Amniotic stem cell (primary cell): ENCODE measurements around the gene NUDT16L1.

Source experiments
- DNase-seq: peaks from one replicate; lab custom pipeline; 2025; lab: John Stamatoyannopoulos, UW

NUDT16L1 gene

DNA sequence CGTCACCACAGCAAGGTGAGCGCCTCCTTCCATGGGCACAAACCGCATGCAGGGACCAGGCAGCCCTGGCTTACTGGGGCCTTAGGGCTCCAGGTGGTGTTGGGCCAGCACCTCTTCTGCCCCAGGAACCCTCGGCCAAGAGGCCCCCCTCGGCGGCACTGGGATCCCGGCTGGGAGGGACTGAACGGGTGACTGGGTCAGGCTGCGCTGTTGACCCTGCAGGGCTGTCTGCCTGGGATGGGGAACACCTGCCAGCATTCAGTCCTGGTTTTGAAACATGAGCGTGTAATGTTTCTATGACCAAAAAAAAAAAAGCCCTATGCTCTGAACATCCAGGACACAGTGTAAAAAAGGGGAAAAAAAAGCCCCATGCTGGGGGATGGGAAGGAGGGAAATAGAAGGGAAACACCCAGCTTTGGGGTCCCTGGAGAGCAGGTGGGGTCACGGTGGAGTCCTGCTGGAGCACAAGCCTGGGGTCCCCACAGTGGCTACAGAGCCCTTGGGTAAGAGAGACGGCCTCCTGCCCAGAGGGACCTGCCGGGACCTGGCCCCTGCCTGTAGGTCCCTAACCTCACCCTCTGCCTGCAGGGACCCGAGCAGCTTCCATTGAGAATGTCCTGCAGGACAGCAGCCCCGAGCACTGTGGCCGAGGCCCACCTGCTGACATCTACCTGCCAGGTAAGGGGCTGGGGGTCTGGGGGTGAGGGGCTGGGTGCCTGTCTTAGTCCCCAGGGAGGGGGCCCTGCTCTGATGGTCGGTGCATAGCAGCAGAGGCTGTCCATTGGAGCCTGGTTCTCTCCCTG, 9.9 kb upstream of the NUDT16L1 start:
- no peak for DNase-seq

GRCh38 chr16:4684058-4684715, 9.2 kb upstream of the NUDT16L1 start:
- DNase-seq = no peak

- no peak for DNase-seq
These were observed 8.6 kb upstream of the NUDT16L1 start for GRCh38 chr16:4684763-4685162.

DNA sequence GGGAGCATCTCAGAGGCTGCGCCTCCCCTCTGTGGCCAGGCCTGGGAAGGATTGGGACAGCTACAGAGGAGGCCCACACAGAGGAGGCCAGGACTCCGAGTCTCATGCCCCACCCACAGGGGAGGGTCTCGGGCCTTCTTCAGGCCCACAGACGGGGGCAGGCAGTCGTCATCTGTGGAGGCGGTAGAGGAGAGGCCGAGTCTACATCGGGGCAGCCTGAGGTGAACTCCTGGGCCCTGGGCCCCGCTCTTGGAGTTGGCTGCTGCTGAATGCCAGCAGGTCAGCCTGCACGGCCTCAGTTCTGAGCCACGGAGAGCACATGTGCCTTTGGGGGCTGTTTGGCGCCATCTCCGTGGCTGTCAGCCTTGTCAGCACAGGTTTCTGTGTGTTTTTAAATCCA, 8.1 kb upstream of the NUDT16L1 start:
- DNase-seq = no peak

- no peak for DNase-seq
These were observed 7.4 kb upstream of the NUDT16L1 start for GRCh38 chr16:4685776-4686496.

DNA sequence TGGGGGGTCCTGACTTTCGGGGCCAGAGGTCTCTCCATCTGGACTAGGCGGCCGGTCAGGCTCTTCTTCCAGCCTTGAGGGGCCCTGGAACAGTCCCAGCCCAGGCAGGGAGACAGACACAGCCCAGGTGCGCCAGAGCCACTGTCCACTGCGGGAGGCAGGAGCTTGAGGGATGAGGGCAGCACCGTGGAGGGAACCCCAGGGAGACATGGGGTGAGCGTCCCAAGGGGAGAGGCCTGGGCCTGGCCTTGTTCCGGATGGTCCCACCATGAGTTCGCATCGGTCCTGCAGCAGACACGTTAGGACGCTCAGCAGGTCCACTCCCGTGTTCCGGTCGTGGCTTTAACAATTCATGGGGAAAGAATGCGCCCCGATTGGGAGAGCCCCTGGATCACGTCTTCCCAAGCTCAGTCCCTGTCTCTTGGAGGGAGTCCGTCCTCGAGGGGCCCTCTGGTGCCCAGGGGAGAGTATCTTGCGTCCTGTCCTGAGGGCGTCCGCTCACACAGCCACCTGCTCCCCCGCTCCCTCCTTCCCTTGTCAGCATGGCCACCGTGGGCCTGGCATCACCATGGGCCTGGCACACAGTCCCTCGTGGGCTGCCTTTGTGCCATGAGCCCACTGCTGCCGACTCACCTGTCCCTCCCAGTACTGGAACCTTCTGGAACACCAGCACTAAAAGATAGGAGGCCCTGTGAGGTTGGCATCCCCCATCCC, 6.7 kb upstream of the NUDT16L1 start:
- no peak for DNase-seq

DNA sequence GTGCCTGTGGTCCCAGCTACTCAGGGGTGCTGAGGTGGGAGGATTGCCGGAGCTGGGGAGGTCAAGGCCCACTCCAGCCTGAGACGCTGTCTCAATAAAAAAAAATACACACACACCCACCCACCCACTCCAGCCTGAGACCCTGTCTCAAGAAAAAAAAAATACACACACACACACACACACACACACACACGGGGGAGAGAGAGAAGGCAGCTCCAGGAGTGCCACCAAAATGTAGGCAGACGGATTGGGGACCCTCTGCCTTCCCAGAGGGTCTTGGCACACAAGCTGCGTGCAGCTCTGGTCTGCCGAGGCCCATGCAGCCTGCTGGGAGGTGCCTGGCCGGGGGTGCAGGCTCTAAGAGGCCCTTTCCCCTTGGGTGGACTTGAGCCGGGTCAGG, 5.9 kb upstream of the NUDT16L1 start:
- no peak for DNase-seq

GRCh38 chr16:4687946-4688673, 5.3 kb upstream of the NUDT16L1 start:
- DNase-seq = no peak

DNA sequence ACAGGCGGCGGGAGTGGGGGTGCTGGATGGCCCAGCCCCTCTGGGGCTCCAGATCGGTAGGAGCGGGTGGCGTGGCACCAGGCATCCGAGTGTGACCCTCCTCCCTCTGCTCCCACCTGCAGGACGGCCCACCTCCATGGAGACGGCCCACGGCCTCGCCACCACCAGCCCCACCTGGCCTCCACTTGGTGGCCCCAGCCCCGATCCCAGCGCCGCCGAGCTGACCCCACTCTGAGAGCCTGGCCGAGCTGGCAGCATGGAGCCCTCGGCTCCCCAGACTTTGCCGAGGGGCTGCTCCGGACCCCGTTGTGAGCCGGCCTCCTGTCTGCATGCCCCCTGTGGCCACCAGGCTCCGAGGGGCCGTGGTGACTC, 4.7 kb upstream of the NUDT16L1 start:
- DNase-seq = no peak

DNA sequence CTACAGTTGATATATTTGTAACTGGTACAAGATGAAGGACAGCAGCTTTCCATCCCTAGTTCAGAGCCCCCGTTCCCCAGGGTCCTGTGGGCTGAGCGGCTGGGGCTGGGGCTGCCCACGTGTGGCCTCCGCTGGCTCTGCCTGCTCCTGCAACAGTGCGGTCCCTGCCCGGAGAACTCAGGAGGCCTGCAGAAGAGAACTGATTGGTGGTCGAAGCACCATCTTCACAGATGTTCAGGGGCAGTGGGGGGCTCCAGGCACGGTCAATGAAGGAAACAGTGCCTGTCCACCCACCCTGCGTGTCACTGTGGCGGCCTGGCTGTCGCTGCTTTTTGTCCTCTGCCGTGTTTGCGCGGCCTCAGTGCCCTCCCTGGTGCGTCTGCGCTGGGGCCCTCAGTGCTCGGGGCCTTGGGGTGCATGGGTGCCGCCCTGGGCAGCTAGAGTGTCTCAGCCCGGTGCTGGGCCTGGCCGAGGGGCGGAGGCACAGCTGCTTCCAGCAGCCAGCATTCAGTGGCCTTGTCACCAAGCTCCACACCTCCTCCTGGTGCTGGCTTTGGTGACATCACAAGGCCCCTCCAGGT, 4.2 kb upstream of the NUDT16L1 start:
- DNase-seq = no peak

DNA sequence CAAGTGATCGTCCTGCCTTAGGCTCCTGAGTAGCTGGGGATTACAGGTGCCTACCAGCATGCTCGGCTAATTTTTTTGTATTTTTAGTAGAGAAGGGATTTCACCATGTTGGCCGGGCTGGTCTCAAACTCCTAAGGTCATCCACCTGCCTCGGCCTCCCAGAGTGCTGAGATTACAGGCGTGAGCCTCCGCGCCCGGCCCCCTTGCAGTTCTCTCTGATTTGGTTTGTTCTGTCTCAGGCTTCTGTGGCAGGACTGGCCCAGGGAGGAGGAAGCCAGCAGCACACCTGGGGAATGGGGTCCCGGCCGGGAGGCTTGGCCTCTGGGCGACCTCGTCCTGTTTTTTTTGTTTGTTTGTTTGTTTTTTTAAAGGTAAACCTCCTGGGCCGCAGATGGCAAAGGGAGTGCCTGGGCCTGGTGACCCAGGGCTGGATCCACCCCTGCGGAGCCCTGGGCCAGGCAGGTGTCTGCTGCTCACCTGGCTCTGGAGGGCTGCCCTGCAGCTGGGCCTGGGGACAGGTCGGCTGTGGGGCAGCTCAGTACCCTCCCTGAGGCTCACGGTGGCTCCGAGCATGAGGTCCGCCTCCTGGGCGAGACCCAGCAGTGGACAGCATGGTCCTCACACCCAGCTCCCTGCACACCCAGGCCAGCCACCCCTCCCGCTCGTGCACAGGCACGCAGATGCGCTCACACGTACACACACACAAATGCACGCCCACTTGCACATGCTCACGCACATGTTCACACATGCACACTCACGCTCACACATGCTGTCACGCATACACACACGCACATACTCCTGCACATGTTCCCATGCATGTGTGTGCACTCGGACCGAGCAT, 3.3 kb upstream of the NUDT16L1 start:
- no peak for DNase-seq

DNA sequence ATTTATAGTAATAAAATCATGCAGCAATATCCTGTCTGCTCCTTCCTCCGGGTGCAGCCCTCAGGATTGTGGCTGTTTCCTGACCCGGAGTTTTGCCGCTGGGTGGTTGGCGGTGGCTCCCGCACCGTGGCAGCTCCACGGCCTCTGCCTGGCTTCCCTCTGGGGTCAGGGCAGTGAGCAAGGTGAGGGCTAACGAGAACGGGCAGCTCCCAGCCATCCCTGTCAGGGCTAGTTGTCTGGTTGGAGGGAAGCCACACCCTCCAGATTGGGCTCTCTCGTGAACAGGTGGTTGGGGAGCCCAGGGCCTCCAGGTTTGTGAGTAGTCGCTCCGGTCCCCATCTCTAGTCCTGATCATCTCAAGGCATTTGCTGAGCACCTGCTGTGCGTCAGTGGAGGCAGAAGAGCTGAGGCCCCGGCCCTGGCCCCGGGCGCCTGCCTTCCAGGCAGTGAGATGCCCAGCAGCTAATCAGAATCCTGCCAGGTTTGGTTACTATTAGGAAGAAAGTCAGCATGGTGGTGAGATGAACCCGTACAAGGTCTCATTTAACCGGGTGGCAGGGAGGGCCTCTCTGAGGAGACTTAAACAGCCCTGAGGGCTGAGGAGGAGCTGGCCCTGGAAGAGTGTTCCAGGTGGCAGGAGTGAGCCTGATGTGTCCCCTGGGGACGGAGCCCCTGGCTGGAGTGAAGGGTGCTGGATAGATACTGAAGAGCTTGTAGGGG, 2.3 kb upstream of the NUDT16L1 start:
- no peak for DNase-seq

DNA sequence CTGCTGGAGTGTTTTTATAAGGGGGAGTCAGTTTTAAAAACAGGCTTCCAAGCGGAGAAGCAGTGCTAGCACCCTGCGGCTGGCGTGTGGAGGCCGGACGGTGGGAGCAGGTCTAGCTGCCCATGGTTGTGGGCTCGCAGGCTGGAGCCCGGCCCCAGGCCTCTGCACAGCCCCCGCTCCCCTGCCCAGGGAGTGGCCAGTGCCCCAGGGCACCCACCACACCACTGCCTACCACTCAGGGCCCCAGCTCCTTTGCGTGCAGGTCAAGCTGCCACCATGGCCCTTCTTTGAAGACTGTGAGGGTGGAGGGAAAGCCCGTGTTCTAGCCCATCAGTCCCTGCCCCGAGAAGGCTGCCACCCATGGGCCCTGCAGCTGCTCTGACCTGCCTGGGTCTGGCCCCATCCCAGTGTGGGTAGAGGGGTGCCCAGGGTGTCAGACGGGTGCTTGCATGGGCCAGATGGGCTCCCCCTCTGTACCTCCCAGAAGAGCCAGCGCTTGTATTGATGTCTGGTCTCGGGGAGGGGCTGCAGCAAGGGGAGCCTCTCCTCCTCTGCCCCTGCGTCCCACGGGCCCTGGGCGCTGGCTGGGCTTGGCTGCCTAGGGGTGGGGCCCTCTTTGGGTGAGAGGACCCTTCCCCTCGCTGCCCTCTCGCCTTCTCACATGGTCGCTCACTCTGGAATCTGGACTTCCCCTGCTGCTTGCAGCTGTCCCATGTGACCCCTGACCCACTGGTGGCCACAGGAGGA, 1.5 kb upstream of the NUDT16L1 start:
- DNase-seq = no peak

DNA sequence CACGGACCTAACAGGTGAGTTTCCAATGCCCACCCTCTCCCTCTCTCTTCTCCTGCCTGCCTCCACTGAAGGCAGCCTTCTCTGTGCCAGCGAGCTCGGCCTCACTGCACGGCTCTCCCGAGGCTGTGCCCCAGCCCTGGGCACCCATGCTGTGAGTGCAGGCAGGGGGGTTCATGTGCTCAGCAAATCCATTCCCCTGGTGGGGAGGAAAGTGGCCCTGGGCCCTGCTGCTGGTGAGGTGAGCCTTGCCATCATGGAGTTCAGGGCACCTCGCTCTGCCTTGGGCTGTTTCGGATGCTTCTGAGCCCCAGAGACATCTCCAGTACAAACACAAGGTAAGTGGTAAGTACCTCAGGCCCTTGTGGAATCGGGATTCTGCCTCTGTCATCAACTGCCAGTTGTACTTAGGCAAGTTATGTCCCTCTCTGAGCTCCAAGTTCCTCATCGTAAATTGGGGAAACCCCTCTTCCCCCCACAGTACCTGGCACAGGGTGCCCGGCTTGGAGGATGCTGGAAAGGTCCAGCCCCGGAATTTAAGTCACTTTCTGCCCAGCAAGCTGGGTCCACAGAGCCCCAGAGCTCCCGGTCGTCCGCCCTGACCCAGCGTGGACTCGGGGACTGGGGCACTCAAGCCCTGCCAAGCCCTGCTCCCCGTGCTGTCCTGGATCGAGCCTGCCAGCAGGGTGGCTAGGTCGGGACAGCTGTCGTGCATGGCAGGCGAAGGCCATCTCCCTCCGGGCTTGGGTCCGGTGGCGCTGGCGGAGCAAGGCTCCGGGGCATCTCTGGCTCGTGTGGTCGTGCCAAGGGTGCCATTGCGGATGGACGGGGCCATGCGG, 684 bp upstream of the NUDT16L1 start:
- no peak for DNase-seq

- no peak for DNase-seq
These were observed 737 bp downstream of the NUDT16L1 start for GRCh38 chr16:4693956-4694641.

GRCh38 chr16:4694642-4695451, 1.5 kb downstream of the NUDT16L1 start:
- DNase-seq = no peak
